ENCODE results near the gene GPR35. TPM values are rescaled to one million over a fixed set of nuclear protein-coding genes. Genes with fewer than 3 reads are reported as not detected.

GPR35 gene
- total and polyA plus RNA-seq, 2 of the 13 experiments (the other 11 are each of a cell fraction or from before 2014, with no cell fraction given): 27.1 to 44.2 TPM

DNA sequence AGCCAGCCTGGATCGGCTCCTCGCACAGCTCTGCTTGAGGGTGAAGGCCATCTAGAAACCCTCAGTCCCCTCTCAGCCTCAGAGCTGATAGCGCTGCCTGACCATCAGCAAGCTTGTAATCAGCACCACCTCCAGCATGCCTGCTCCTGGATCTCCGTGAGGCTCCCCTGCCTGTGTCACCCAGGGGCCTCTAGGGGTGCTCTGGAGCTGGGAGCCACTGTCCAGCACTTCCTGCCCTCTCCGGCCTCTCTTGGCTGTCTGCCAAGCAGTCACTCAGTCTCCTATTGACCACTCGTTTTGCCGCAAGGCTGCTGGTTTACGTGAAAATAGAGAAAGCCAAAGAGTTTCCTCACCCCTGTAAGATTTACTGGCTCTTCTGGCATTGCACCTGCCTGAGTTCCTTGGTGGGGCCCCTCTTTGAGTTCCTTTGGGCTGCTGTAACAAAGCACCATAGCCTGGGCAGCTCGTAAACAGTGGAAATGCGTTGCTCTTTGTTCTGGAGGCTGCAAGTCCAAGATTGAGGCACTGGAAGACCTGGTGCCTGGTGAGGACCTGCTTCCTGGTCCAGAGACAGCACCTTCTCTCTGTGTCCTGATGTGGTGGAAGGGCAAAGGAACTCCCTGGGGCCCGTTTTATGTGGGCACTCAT is 20.9 kb upstream of the GPR35 start (continued):
- TF ChIP-seq KMT2B (CRISPR knock-in tag; IDR thresholded peaks at IDR 0.05): no peak; the same call in 1 of the 2 replicates
- TF ChIP-seq NCOA5 (CRISPR knock-in tag; IDR thresholded peaks at IDR 0.05): no peak
- no peak for TF ChIP-seq ZNF235 (CRISPR knock-in tag; IDR thresholded peaks at IDR 0.05; ENCODE audit: borderline replicate concordance)
- no peak for TF ChIP-seq TCF7 (IDR thresholded peaks at IDR 0.05; ENCODE audit: low read depth)
- peak; percentile 81; the same call in 1 of the 2 replicates for TF ChIP-seq ZNF124 (CRISPR knock-in tag; IDR thresholded peaks at IDR 0.05)
- 0 out of 2 replicates have a peak, but pooled peaks have one; percentile 47 for TF ChIP-seq ZNF772 (CRISPR knock-in tag; IDR thresholded peaks at IDR 0.05)
- TF ChIP-seq, protein P1, sequence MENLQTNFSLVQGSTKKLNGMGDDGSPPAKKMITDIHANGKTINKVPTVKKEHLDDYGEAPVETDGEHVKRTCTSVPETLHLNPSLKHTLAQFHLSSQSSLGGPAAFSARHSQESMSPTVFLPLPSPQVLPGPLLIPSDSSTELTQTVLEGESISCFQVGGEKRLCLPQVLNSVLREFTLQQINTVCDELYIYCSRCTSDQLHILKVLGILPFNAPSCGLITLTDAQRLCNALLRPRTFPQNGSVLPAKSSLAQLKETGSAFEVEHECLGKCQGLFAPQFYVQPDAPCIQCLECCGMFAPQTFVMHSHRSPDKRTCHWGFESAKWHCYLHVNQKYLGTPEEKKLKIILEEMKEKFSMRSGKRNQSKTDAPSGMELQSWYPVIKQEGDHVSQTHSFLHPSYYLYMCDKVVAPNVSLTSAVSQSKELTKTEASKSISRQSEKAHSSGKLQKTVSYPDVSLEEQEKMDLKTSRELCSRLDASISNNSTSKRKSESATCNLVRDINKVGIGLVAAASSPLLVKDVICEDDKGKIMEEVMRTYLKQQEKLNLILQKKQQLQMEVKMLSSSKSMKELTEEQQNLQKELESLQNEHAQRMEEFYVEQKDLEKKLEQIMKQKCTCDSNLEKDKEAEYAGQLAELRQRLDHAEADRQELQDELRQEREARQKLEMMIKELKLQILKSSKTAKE (CRISPR knock-in tag; IDR thresholded peaks at IDR 0.05; ENCODE audit: borderline replicate concordance): no peak
- TF ChIP-seq BRD4 (CRISPR knock-in tag; IDR thresholded peaks at IDR 0.05): no peak
- no peak for TF ChIP-seq RNF219 (CRISPR knock-in tag; IDR thresholded peaks at IDR 0.05)
- TF ChIP-seq CEBPG (CRISPR knock-in tag; IDR thresholded peaks at IDR 0.05): no peak
- TF ChIP-seq REST (IDR thresholded peaks at IDR 0.05; ENCODE audit: borderline replicate concordance in 1 of 2, low read depth in 1 of 2, low read length in 2 of 2): peak in 1 of 2 experiments; percentile 89; a peak in 2 of 4 replicates
- no peak for TF ChIP-seq EZH2 (conservative IDR thresholded peaks at IDR 0.05; ENCODE audit: low read depth, low read length)
- TF ChIP-seq ZSCAN20 (CRISPR knock-in tag; IDR thresholded peaks at IDR 0.05; ENCODE audit: borderline replicate concordance): no peak
- no peak; the same call in none of the 2 replicates for TF ChIP-seq DPF2 (CRISPR knock-in tag; IDR thresholded peaks at IDR 0.05; ENCODE audit: borderline replicate concordance, low read depth)
- TF ChIP-seq CBFB (CRISPR knock-in tag; IDR thresholded peaks at IDR 0.05): 0 out of 2 replicates have a peak, but pooled peaks have one; percentile 15
- TF ChIP-seq NKX3-1 (CRISPR knock-in tag; IDR thresholded peaks at IDR 0.05): no peak
- TF ChIP-seq RFXANK (CRISPR knock-in tag; IDR thresholded peaks at IDR 0.05): 0 out of 2 replicates have a peak, but pooled peaks have one; percentile 68
- peak; percentile 29; the same call in 1 of the 2 replicates for TF ChIP-seq SAFB2 (CRISPR knock-in tag; IDR thresholded peaks at IDR 0.05; ENCODE audit: borderline replicate concordance, low read depth)
- peak; percentile 40; the same call in 1 of the 2 replicates for TF ChIP-seq ZNF143 (CRISPR knock-in tag; IDR thresholded peaks at IDR 0.05)
- TF ChIP-seq ZBTB3 (CRISPR knock-in tag; IDR thresholded peaks at IDR 0.05; ENCODE audit: borderline replicate concordance, low read depth): 0 out of 2 replicates have a peak, but pooled peaks have one; percentile 18
- peak; percentile 82 for TF ChIP-seq ZNF335 (CRISPR knock-in tag; IDR thresholded peaks at IDR 0.05)
- peak; percentile 76; the same call in 1 of the 2 replicates for TF ChIP-seq SNAPC2 (CRISPR knock-in tag; IDR thresholded peaks at IDR 0.05)
- TF ChIP-seq ZNF317 (CRISPR knock-in tag; IDR thresholded peaks at IDR 0.05): no peak
- no peak for TF ChIP-seq SIN3A (IDR thresholded peaks at IDR 0.05; ENCODE audit: borderline replicate concordance, low read depth, low read length)
